Measurements from ENCODE around the gene PCSK6.

PCSK6 gene

DNA sequence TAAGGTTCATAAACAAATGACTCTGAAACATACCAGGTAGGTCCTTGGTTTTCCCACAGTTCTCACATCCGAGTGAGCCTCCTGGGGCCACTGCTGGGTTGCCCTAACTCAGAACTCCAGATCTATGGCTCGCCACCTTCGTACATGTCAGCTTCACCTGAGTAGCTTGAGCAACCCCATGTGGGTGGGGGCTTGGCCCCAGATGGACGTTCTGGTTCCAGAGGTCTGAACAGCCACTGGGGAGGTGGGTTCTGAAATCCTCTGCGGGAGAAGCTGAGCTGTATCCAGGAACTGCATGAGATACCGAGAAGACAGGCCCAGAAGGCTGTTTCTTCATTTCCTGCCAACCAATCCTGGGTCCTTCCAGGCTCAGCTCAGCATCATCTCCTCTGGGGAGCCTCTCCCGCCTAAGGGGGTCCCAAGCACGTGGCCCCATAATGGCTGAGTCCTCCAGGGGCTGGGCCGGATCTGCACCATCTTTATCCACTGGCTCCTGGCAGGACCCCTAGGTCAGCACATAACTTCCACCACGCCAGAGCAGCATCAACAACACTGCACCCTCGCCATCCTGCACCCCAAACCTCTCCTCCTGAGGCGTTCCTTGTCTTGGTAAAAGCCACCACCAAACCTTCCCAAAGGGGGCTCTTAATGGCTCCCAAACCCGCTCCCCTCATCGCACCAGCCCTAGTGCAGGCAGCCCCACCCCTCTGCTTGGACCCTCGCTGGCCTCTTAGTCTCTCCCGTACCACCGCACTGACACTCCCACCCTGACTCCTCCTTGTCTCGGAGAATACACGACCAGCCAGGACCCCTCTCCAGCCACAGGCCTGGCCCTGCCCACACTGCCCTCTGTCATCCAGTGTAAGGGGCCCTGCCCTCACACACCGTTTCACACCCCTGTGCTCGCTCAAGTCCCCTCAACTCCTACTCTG, 39.8 kb downstream of the PCSK6 start:
- Histone ChIP-seq H3K9me2 (replicated peaks; ENCODE audit: insufficient read depth, low read length) (no peaks in the 10 kb centered on the region), H3K9me3 (ENCODE audit: insufficient read depth, low read length) (no peaks in the 10 kb centered on the region), H3K4me3 (ENCODE audit: insufficient read depth, low read length, poor library complexity, severe bottlenecking) (no peak overlapping the region), H3F3A (ENCODE audit: insufficient read depth) (no peaks in the 10 kb centered on the region), H3K27me3 (ENCODE audit: low read length) (no peaks in the 10 kb centered on the region), H3K4me2 (ENCODE audit: low read depth, low read length, poor library complexity, severe bottlenecking) (no peak overlapping the region), H3K27ac (ENCODE audit: low read depth, low read length) (no peak overlapping the region), H3K36me3 (ENCODE audit: low read length) (no peaks in the 10 kb centered on the region), H4K20me1 (ENCODE audit: low read depth, low read length) (no peaks in the 10 kb centered on the region), H2AFZ (ENCODE audit: low read depth, low read length, severe bottlenecking) (no peak overlapping the region), H3K79me2 (ENCODE audit: insufficient read depth, low read length) (no peaks in the 10 kb centered on the region), H3K9ac (ENCODE audit: low read length) (no peak overlapping the region)
- no peak for TF ChIP-seq EZH2phosphoT487 (conservative IDR thresholded peaks at IDR 0.05; ENCODE audit: low read length)
- TF ChIP-seq, protein P1, sequence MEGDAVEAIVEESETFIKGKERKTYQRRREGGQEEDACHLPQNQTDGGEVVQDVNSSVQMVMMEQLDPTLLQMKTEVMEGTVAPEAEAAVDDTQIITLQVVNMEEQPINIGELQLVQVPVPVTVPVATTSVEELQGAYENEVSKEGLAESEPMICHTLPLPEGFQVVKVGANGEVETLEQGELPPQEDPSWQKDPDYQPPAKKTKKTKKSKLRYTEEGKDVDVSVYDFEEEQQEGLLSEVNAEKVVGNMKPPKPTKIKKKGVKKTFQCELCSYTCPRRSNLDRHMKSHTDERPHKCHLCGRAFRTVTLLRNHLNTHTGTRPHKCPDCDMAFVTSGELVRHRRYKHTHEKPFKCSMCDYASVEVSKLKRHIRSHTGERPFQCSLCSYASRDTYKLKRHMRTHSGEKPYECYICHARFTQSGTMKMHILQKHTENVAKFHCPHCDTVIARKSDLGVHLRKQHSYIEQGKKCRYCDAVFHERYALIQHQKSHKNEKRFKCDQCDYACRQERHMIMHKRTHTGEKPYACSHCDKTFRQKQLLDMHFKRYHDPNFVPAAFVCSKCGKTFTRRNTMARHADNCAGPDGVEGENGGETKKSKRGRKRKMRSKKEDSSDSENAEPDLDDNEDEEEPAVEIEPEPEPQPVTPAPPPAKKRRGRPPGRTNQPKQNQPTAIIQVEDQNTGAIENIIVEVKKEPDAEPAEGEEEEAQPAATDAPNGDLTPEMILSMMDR (IDR thresholded peaks at IDR 0.05; ENCODE audit: insufficient read depth, low read length, poor library complexity, severe bottlenecking): no peak

DNA sequence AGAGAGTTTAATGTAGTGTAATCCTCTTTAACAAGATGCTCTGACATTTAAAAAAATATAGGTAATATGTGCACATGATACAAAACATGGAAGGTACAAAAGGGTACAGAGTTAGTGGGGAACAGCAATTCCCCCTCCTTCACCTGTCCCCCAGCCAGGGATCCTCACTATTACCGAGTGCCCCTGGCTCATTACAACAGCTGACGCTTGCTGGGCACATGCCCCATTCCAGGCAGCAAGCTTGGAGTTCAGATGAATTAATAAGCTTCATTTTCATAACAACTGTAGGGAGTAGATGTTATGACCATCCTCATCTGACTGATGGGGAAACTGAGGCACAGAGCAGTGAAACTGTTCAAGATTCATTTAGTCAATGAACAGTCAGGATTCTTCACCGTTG, 41.2 kb downstream of the PCSK6 start:
- TF ChIP-seq EZH2phosphoT487 (conservative IDR thresholded peaks at IDR 0.05; ENCODE audit: low read length): no peak
- TF ChIP-seq, protein P1 (IDR thresholded peaks at IDR 0.05; ENCODE audit: insufficient read depth, low read length, poor library complexity, severe bottlenecking): no peak
- H3K27ac ChIP-seq (ENCODE audit: low read depth, low read length): no peak overlapping the region

DNA sequence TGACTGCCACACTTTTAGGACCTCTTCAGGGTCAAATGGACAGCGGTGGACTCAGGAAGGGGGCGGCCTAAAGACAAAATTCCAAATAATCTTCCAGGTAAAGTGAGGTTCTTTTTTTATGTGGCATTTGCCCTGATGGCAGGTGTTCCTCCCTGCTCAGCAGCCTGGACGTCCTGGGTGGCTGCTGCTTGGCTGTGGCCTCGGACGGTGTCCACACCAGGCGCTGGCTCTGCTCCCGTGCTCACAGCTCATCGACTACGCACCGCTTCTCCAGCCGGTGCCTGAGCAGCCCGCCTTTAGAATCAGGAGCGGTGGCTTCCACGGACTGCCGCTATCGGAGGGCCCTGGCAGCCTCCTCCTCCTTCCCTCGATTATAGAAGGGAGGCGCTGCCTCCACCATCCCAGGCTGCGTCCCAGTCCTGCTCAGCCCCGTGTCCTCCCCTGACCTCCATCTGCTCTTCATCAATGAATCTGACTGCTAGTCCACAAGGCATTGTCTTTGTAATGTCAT, 41.9 kb downstream of the PCSK6 start:
- H3K36me3 ChIP-seq (ENCODE audit: low read length): no peaks in the 10 kb centered on the region
- H3K9ac ChIP-seq (ENCODE audit: low read length): no peak overlapping the region
- H3K79me2 ChIP-seq (ENCODE audit: insufficient read depth, low read length): no peaks in the 10 kb centered on the region
- no peaks in the 10 kb centered on the region for H3K9me3 ChIP-seq (ENCODE audit: insufficient read depth, low read length)
- H3K27me3 ChIP-seq (ENCODE audit: low read length): no peaks in the 10 kb centered on the region
- H3K9me2 ChIP-seq (replicated peaks; ENCODE audit: insufficient read depth, low read length): no peaks in the 10 kb centered on the region
- no peak overlapping the region for H3K27ac ChIP-seq (ENCODE audit: low read depth, low read length)
- no peak overlapping the region for H3K4me2 ChIP-seq (ENCODE audit: low read depth, low read length, poor library complexity, severe bottlenecking)
- H3K4me3 ChIP-seq (ENCODE audit: insufficient read depth, low read length, poor library complexity, severe bottlenecking): no peak overlapping the region
- no peaks in the 10 kb centered on the region for H3F3A ChIP-seq (ENCODE audit: insufficient read depth)
- H2AFZ ChIP-seq (ENCODE audit: low read depth, low read length, severe bottlenecking): no peak overlapping the region
- H4K20me1 ChIP-seq (ENCODE audit: low read depth, low read length): no peaks in the 10 kb centered on the region
- TF ChIP-seq, protein P1 (IDR thresholded peaks at IDR 0.05; ENCODE audit: insufficient read depth, low read length, poor library complexity, severe bottlenecking): no peak
- no peak for TF ChIP-seq EZH2phosphoT487 (conservative IDR thresholded peaks at IDR 0.05; ENCODE audit: low read length)

More for the DNA sequence above, 41.2 kb downstream of the PCSK6 start:
- Histone ChIP-seq H3K9me2 (replicated peaks; ENCODE audit: insufficient read depth, low read length) (no peaks in the 10 kb centered on the region), H2AFZ (ENCODE audit: low read depth, low read length, severe bottlenecking) (no peak overlapping the region), H3K9ac (ENCODE audit: low read length) (no peak overlapping the region), H3F3A (ENCODE audit: insufficient read depth) (no peaks in the 10 kb centered on the region), H3K9me3 (ENCODE audit: insufficient read depth, low read length) (no peaks in the 10 kb centered on the region), H3K27me3 (ENCODE audit: low read length) (no peaks in the 10 kb centered on the region), H3K4me3 (ENCODE audit: insufficient read depth, low read length, poor library complexity, severe bottlenecking) (no peak overlapping the region), H3K79me2 (ENCODE audit: insufficient read depth, low read length) (no peaks in the 10 kb centered on the region), H4K20me1 (ENCODE audit: low read depth, low read length) (no peaks in the 10 kb centered on the region), H3K4me2 (ENCODE audit: low read depth, low read length, poor library complexity, severe bottlenecking) (no peak overlapping the region), H3K36me3 (ENCODE audit: low read length) (no peaks in the 10 kb centered on the region)
